SK-N-DZ (cell line): ENCODE measurements around the gene STRBP.

ENCODE experiments used
- DNase-seq: peaks from one replicate; pipeline ENCODE4 v3.0.0-alpha.2; 2015; ENCODE audit warnings: low spot score

STRBP gene

GRCh38 chr9:123099042-123099441 lies 169.3 kb downstream of the STRBP start:
- DNase-seq, result no peak

GRCh38 chr9:123098096-123098459 lies 170.3 kb downstream of the STRBP start:
- no peak for DNase-seq

GRCh38 chr9:123097430-123098095 lies 170.8 kb downstream of the STRBP start:
- DNase-seq, result no peak

GRCh38 chr9:123096987-123097386 lies 171.4 kb downstream of the STRBP start:
- DNase-seq, result no peak

- DNase-seq, result no peak
These were observed 175.2 kb downstream of the STRBP start for GRCh38 chr9:123093141-123093540.

- no peak for DNase-seq
These were observed 176.9 kb downstream of the STRBP start for GRCh38 chr9:123091459-123091858.

- DNase-seq, result no peak
These were observed 177.4 kb downstream of the STRBP start for GRCh38 chr9:123090956-123091355.

- DNase-seq, result no peak
These were observed 178.0 kb downstream of the STRBP start for GRCh38 chr9:123090198-123090896.

GRCh38 chr9:123089790-123090189 lies 178.6 kb downstream of the STRBP start:
- no peak for DNase-seq

- no peak for DNase-seq
These were observed 179.3 kb downstream of the STRBP start for GRCh38 chr9:123089040-123089439.

GRCh38 chr9:123087359-123087888 lies 181.0 kb downstream of the STRBP start:
- DNase-seq, result no peak

GRCh38 chr9:123085916-123086315 lies 182.5 kb downstream of the STRBP start:
- DNase-seq, result no peak

GRCh38 chr9:123084256-123084655 lies 184.1 kb downstream of the STRBP start:
- DNase-seq, result no peak

- no peak for DNase-seq
These were observed 184.7 kb downstream of the STRBP start for GRCh38 chr9:123083680-123084079.

GRCh38 chr9:123081824-123082223 lies 186.6 kb downstream of the STRBP start:
- DNase-seq, result peak; percentile 35

- DNase-seq, result no peak
These were observed 187.9 kb downstream of the STRBP start for GRCh38 chr9:123080444-123080843.

GRCh38 chr9:123074628-123075027 lies 193.8 kb downstream of the STRBP start:
- no peak for DNase-seq

GRCh38 chr9:123073991-123074422 lies 194.4 kb downstream of the STRBP start:
- no peak for DNase-seq

- no peak for DNase-seq
These were observed 194.9 kb downstream of the STRBP start for GRCh38 chr9:123073441-123073840.

GRCh38 chr9:123072407-123072995 lies 195.9 kb downstream of the STRBP start:
- DNase-seq, result no peak
